SK-N-SH (cell line): ENCODE measurements around the gene OGG1. TPM values are rescaled to one million over a fixed set of nuclear protein-coding genes. Genes with fewer than 3 reads are reported as not detected.

ENCODE experiments used
- CTCF ChIA-PET: fragments of 300-600, 350-600 bp; formaldehyde crosslinking; extraction: SDS; loops from one replicate; lab custom pipeline; 2021; lab: Yijun Ruan, JAX
- POLR2A ChIA-PET: fragments of 350-600 bp; sonication (Branson Sonifier 250); formaldehyde crosslinking; extraction: SDS; loops from one replicate; lab custom pipeline; 2020; ENCODE audit warnings: antibody characterized with exemption, inconsistent platforms; lab: Yijun Ruan, JAX
- DNase-seq: peaks from one replicate; pipeline ENCODE4 v3.0.0; 2012
- H2AFZ ChIP-seq: fragments of 200-600 bp; sonication (generic); 2 replicates; pipeline ENCODE4 v1.8.1; 2016; ENCODE audit warnings: antibody characterized with exemption, mild to moderate bottlenecking, low read depth
- H3F3A ChIP-seq: fragments of 200-600 bp; sonication (generic); replicated peaks from 2 replicates; pipeline ENCODE3; 2016; ENCODE audit warnings: antibody characterized with exemption, mild to moderate bottlenecking; ENCODE audit not compliant: insufficient read depth
- H3K27ac ChIP-seq, 2 experiments: fragments of 200-500 bp in 1 of 2; fragments of 200-600 bp in 1 of 2; sonication (Bioruptor generic) in 1 of 2; sonication (generic), shearing (Covaris generic) in 1 of 2; 2 replicates each; pipeline versions ENCODE4 v1.5.1 to v1.6.1; 2014 to 2016; ENCODE audit warnings: low read depth in 2 of 2, inconsistent platforms in 1 of 2, low read length in 1 of 2, mild to moderate bottlenecking in 1 of 2, mixed read lengths in 1 of 2
- H3K27me3 ChIP-seq: fragments of 200-600 bp; sonication (generic), shearing (Covaris generic); 2 replicates; pipeline ENCODE4 v1.6.1; 2016; ENCODE audit warnings: mixed run types; ENCODE audit not compliant: insufficient read depth
- H3K36me3 ChIP-seq, 2 experiments: fragments of 200-500 bp in 1 of 2; fragments of 200-600 bp in 1 of 2; sonication (Bioruptor generic) in 1 of 2; sonication (generic) in 1 of 2; replicated peaks in 1 of 2; 2 replicates each; pipeline versions ENCODE3 to v1.5.1; 2014 to 2016; ENCODE audit warnings: low read length in 1 of 2, mild to moderate bottlenecking in 1 of 2; ENCODE audit not compliant: insufficient read depth in 2 of 2, control insufficient read depth in 1 of 2
- H3K4me1 ChIP-seq, 2 experiments: fragments of 200-500 bp in 1 of 2; fragments of 200-600 bp in 1 of 2; sonication (Bioruptor generic) in 1 of 2; sonication (generic), shearing (Covaris generic) in 1 of 2; 2 replicates each; pipeline versions ENCODE4 v1.5.1 to v1.6.1; 2014 to 2016; ENCODE audit warnings: low read depth in 1 of 2, low read length in 1 of 2, mixed run types in 1 of 2; ENCODE audit not compliant: insufficient read depth in 2 of 2, control insufficient read depth in 1 of 2
- H3K4me2 ChIP-seq: fragments of 200-600 bp; sonication (generic), shearing (Covaris generic); 2 replicates; pipeline ENCODE4 v1.6.1; 2017; ENCODE audit warnings: mixed run types
- H3K4me3 ChIP-seq, 2 experiments: fragments of 200-500 bp in 1 of 2; fragments of 200-600 bp in 1 of 2; sonication (Bioruptor generic) in 1 of 2; sonication (generic), shearing (Covaris generic) in 1 of 2; 2 replicates each; pipeline versions ENCODE4 v1.5.1 to v1.8.1; 2014 to 2016; ENCODE audit warnings: low read depth in 2 of 2, inconsistent platforms in 1 of 2, low read length in 1 of 2, mild to moderate bottlenecking in 1 of 2, mixed read lengths in 1 of 2, moderate library complexity in 1 of 2
- H3K79me2 ChIP-seq: fragments of 200-600 bp; sonication (generic); 2 replicates; pipeline ENCODE4 v1.8.1; 2017; ENCODE audit warnings: mild to moderate bottlenecking; ENCODE audit not compliant: insufficient read depth
- H3K9ac ChIP-seq: fragments of 200-600 bp; sonication (generic); 2 replicates; pipeline ENCODE4 v1.6.1; 2017; ENCODE audit warnings: mixed run types
- H3K9me2 ChIP-seq: fragments of 200-600 bp; sonication (generic); 2 replicates; pipeline ENCODE4 v1.6.1; 2017; ENCODE audit warnings: mixed run types
- H3K9me3 ChIP-seq: fragments of 200-600 bp; sonication (generic); 2 replicates; pipeline ENCODE4 v1.6.1; 2017; ENCODE audit warnings: mixed run types, mild to moderate bottlenecking, moderate library complexity
- H4K20me1 ChIP-seq: fragments of 200-600 bp; sonication (generic); 2 replicates; pipeline ENCODE4 v1.6.1; 2017; ENCODE audit warnings: mild to moderate bottlenecking, mixed run types; ENCODE audit not compliant: insufficient read depth
- ELF1 ChIP-seq: IDR thresholded peaks from 2 replicates; pipeline ENCODE4 v1.4.0; 2012
- FOSL2 ChIP-seq: IDR thresholded peaks from 2 replicates; pipeline ENCODE4 v1.4.0; 2012; ENCODE audit warnings: low read depth, mild to moderate bottlenecking, moderate library complexity, borderline replicate concordance
- FOXJ3 ChIP-seq: sonication (generic); formaldehyde crosslinking; IDR thresholded peaks from 2 replicates; pipeline ENCODE4 v1.5.1; 2020; ENCODE audit warnings: mild to moderate bottlenecking, missing genetic modification reagents
- IRF3 ChIP-seq: fragments of 150-350 bp; IDR thresholded peaks from 2 replicates; pipeline ENCODE4 v1.6.1; 2016; ENCODE audit warnings: mild to moderate bottlenecking, low read depth, low read length
- JUND ChIP-seq: IDR thresholded peaks from 2 replicates; pipeline ENCODE4 v1.4.0; 2012
- PBX3 ChIP-seq: IDR thresholded peaks from 2 replicates; pipeline ENCODE4; 2012
- RXRA ChIP-seq: IDR thresholded peaks from 2 replicates; pipeline ENCODE4 v1.4.0; 2012; ENCODE audit warnings: low read depth, mild to moderate bottlenecking, borderline replicate concordance
- TCF12 ChIP-seq: IDR thresholded peaks from 2 replicates; pipeline ENCODE4 v1.4.0; 2012
- TEAD4 ChIP-seq: IDR thresholded peaks from 2 replicates; pipeline ENCODE4 v1.4.0; 2012; ENCODE audit warnings: mild to moderate bottlenecking, borderline replicate concordance; ENCODE audit not compliant: insufficient read depth
- USF1 ChIP-seq: IDR thresholded peaks from 2 replicates; pipeline ENCODE4 v1.4.0; 2012; ENCODE audit warnings: low read depth, borderline replicate concordance
- WGBS: methylation state at CpG from one replicate; pipeline ENCODE4 v1.1.6; 2017; ENCODE audit warnings: low lambda C conversion rate; 5-methylcytosine and 5-hydroxymethylcytosine counted together
- polyA plus RNA-seq, 3 experiments: library from polyadenylated mRNA; depleted of rRNA; stranded (reverse); fragments of >200 nt; gene quantifications; 2 replicates each; pipeline ENCODE4 v1.2.3, GENCODE V29; 2012

Gene OGG1
- polyA plus RNA-seq, 1 of the 3 experiments (the other 2 are of a cell fraction): 26.8 TPM

GRCh38 chr3:9768141-9768775 is 18.5 kb downstream of the OGG1 start:
- peaks cover 6 to 14% of the 10 kb centered on the region in 2 experiments; a peak in 1 of 4 replicates for H3K4me1 ChIP-seq
- 91% methylated on average over 6 of the region's 6 CpGs for WGBS
- H3K27ac ChIP-seq: no peak overlapping the region
- peak overlapping the region; percentile 82; the same call in 1 of the 2 replicates for H3K9ac ChIP-seq
- H3K4me3 ChIP-seq: no peak overlapping the region
- no peaks in the 10 kb centered on the region for H4K20me1 ChIP-seq
- H2AFZ ChIP-seq: no peak overlapping the region
- peak overlapping the region; percentile 100 for H3K4me2 ChIP-seq
- H3K36me3 ChIP-seq: peaks cover 0 to 2% of the 10 kb centered on the region in 2 experiments
- no peaks in the 10 kb centered on the region for H3K9me3 ChIP-seq
- H3K9me2 ChIP-seq: no peaks in the 10 kb centered on the region
- peaks cover 4% of the 10 kb centered on the region for H3F3A ChIP-seq
- ChIA-PET CTCF (no interaction called here), POLR2A (interaction anchor here (0.5 to 3.7 kb wide), 4 partner anchors 13 to 133 kb away, joined by 3 to 20 read pairs (median 4); partner anchors contain the start of gene OGG1)
- TF ChIP-seq IRF3 (no peak), TEAD4 (no peak), PBX3 (no peak), FOXJ3 (CRISPR knock-in tag) (no peak), JUND (no peak), FOSL2 (no peak), USF1 (no peak), TCF12 (no peak)
- H3K27me3 ChIP-seq: no peaks in the 10 kb centered on the region
- peaks cover 3% of the 10 kb centered on the region; the same call in 1 of the 2 replicates for H3K79me2 ChIP-seq
- DNase-seq: no peak

- H3K27ac ChIP-seq: no peak overlapping the region
- H3K9ac ChIP-seq: peak overlapping the region; percentile 82
- H3K9me3 ChIP-seq: no peaks in the 10 kb centered on the region
- H4K20me1 ChIP-seq: no peaks in the 10 kb centered on the region
- no peaks in the 10 kb centered on the region for H3K27me3 ChIP-seq
- POLR2A ChIA-PET: interaction anchor here (0.5 to 3.7 kb wide), 5 partner anchors 12 to 132 kb away, joined by 3 to 20 read pairs (median 4); partner anchors contain the start of genes ARPC4 and OGG1
- TF ChIP-seq ELF1: no peak
- no peak for TF ChIP-seq RXRA
- H3K4me2 ChIP-seq: peak overlapping the region; percentile 100
- 82% methylated on average over 5 of the region's 5 CpGs for WGBS
- peaks cover 4% of the 10 kb centered on the region for H3F3A ChIP-seq
- peaks cover 3% of the 10 kb centered on the region; the same call in 1 of the 2 replicates for H3K79me2 ChIP-seq
- CTCF ChIA-PET: no interaction called here
- H3K9me2 ChIP-seq: no peaks in the 10 kb centered on the region
- peaks cover 0 to 2% of the 10 kb centered on the region in 2 experiments for H3K36me3 ChIP-seq
- H3K4me3 ChIP-seq: peak overlapping the region; percentile 64 to 95
- peak overlapping the region; percentile 96; the same call in 1 of the 2 replicates for H2AFZ ChIP-seq
- H3K4me1 ChIP-seq: peaks cover 6 to 14% of the 10 kb centered on the region in 2 experiments; a peak in 1 of 4 replicates
- DNase-seq: no peak
Measured at GRCh38 chr3:9769012-9769411, 19.3 kb downstream of the OGG1 start.
